Stimulated activated CD4-positive, alpha-beta T cell treated with anti-CD3 and anti-CD28 coated beads, Interleukin-2, amount 100 ng/mL, for 24 hours (primary cell): ENCODE data around the gene MIOS.
"Not testable (repeated sequence)": the region's sequence is repeated elsewhere in the genome, so short reads cannot be mapped to it uniquely, and the experiment has no call there.

Experiments
- DNase-seq, 2 donors: peaks; one replicate each; pipeline ENCODE4 v3.0.0-alpha.2; 2020

MIOS gene

DNA sequence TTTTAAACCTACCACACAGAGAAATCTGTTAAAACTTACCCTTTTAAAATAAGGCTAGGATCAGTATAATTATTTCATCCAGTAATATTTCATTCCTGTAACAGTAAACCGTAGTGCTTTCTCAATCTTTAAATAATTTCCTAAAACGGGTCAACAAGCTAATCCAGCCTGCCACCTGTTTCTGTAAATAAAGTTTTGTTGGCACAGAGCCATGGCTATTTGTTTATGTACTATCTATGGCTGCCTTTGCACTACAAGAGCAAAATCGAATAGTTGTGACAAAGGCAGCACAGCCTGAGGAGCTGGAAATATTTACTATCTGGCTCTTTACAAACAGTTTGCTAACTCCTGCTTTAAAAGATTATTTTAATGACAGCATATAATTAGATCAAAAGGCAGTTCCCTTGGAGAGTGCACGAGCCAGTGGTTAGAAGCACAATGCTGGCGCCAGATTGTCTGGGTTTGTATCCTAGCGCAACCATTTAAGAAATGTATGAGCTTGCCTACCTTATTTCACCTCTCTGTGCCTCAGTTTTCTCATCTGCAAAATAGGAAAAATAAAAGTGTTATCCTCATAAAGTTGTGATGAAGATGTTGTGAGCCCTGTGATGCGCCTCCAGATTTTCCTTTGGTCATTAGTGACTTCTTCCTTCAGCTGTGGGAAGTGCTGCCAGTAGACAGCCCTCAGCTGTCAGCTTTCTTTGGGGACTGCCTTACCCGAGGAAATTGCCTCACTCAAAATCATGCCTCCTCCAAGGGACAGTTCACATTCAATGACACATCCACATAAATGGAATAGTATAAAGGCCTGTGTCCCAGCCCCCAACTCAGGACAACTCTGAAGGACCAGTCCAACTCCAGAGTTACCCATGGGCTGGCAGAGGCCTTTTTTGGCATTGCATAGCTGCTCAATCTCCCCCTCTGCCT lies 11.8 kb upstream of the MIOS start:
- DNase-seq: no peak

DNA sequence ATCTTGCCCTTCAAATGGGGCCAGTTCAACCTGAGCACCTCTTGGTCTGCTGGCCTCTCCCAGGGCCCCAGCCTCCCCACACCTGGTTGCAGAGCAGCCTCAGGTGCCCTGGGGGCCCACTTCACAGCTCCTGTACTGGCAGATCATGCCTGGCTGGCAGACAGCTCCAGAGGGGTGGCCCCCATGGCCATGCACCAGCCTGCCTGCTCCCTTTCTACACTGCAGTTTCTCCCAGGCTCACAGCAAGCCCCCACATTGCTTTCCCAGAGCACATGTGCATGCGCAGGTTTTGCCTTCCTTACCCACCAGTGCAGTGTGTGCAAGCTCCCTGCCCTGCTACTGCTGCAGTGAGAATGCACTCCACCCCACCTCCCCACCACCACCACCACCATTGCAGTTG lies 9.8 kb upstream of the MIOS start:
- DNase-seq: no peak

DNA sequence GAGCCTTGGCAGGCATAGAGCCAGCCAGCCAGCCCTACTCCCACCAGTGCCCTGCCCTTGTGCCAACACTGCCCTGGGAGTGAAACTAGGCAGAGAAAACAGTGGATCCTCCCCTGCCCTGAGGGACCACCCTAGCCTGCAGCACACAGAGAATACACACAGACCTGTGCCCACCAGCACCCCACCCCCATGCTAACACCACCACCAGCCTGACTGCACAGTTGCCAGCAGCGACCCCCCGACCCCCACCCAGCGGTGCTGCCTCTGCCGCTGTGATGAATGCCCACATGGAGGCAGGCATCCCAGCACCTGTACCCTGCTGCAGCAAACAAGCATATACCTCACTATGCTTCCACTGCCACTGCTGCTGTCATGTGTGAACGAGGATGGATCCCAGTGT lies 9.4 kb upstream of the MIOS start:
- no peak for DNase-seq

DNA sequence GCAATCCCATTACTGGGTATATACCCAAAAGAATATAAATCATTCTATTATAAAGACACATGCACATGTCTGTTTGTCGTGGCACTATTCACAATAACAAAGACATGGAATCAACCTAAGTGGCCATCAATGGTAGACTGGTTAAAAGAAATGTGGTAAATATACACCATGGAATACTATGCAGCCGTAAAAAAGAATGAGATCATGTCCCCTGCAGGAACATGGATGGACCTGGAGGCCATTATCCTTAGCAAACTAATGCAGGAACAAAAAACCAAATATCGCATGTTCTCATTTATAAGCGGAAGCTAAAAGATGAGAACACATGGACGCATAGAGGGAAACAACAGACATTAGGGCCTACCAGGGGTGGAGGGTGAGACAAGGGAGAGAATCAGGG lies 5.1 kb upstream of the MIOS start:
- DNase-seq: not testable (repeated sequence)

DNA sequence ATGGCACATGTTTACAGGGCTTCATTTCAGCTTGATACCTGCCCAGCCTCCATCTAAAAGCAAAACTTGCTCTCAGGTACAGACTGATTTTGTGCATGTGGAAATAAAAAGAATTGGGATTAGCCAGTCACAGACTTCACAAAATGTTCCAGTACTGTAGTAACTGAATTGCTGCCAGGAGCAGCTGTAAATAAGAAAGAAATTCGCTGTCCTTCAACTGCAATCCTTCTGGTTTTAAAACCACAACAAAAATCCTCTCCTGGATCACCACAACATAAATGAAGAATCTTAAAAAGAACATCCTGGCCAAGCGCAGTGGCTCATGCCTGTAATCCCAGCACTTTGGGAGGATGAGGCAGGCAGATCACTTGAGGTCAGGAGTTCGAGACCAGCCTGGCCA lies 3.9 kb upstream of the MIOS start:
- DNase-seq: no peak

DNA sequence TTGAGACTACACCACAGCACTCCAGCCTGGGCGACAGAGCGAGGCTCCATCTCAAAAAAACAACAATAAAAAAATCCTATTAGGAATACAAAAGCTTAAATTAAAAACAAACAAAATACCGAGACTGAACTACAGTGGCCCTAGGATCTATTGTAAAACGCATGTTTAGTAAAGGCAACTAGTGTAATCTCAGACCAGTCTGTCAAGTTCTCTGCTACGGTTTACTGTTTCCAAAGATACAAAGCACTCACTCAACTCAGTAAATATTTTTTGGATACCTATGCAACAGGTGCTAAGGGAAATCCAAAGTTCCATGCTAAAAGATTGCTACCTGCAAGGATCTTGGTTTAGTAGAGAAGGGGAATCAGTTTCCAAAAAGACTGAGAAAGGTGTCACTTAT lies 3.4 kb upstream of the MIOS start:
- DNase-seq: no peak

DNA sequence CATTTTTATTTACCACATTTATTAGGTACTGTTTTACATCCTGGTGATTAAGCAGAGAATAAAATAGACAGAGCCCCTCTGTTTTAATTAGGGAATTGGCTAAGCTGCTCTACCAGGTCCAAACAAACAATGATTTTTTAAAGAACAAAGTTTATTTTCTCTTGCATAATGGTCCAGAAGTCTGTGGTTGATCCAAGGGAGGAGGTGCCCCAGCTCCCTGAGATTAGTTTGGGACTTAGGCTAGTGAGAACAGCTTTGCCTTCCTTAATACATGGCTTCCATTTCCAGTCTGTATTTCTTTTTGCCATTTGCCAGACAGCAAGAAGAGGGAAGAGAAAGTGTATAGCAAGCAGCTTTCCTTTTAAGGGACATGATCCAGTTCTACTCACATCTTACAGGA lies 2.9 kb upstream of the MIOS start:
- no peak for DNase-seq

DNA sequence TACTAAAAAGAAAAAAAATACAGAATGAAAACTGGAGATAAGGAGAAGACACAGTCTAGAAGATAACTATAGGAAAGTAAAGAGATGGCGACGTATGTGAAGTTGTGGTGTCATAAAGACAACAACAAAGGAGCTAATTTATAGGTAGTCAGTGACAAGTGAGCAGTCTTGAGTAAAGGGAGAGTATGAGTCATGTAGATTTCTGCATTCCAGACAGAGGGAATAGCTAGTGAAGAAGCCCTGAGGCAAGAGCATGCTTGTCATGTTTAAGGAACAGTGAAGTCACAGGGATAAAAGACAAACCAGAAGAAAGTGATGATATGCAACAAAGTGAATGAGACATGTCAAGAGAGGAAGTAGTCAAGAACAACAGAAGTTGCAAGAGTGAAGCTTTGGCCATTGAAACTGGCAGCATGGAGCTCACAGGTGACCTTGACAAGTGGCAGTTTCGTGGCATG lies 2.3 kb upstream of the MIOS start:
- DNase-seq: no peak

DNA sequence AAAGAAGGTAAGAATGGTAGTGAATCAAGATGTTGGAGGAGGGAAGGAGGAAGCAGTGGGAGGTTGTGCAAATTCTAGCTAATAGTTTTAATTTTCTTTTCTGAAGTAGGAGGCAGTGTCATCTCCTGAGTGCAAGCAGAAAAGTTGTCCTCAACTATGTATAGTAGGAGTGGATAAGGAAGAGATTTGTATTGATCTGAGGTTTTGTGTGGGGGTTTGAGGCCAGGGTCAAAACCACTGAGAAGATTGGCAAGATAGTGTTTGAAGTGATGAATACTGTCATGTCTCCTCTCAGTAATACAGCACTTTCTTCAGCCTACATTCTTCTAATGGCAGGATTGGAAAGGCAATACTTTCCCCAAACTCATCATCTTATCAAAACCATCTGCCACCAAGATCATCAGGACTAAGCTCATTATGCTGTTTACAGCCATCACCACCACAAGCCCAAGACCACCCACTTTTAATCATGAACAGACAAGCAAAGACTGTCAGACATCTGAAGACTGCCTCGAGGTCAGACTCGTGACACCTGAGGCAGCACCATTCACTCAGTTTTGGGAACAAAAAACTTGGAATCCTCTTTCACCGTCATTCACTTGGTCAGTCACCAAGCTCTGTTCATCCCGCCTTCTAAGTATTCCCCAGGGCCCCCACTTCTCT lies 1.5 kb upstream of the MIOS start:
- DNase-seq: peak in 1 of 2 donors; percentile 42

DNA sequence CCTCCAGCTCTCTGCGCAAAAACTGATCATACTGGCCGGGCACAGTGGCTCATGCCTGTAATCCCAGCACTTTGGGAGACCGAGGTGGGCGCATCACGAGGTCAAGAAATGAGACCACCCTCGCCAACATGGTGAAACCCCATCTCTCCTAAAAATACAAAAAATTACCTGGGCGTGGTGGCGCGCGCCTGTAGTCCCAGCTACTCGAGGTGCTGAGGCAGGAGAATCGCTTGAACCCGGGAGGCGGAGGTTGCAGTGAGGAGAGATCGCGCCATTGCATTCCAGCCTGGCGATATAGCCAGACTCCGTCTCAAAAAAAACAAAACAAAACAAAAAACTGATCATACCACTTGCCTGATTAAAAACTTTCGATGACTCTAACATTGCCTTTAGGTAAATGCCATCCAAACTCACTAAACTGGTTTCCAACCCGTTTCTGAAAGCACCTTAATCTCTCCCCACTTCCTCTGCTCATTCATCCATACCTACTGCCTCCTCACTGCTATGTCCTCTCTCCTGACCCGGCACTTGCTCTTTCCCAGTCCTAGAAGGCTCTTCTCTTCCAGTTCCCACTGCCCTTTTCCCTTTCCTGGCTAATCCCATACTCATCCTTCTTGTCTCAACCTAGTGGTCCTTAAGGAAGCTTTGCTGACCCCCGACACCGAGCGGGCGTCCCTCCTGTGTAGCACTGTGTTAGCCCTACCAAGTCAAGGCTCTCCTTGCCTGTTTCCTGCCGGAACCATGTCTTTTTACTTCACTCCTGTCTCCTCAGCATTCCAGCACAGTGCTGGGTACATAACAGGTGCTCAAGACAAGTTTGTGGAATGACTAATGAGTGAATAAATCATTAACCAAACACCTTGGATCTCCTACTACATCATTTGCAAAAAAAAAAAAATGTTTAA lies 686 bp upstream of the MIOS start:
- DNase-seq: peak in 1 of 2 donors; percentile 7

DNA sequence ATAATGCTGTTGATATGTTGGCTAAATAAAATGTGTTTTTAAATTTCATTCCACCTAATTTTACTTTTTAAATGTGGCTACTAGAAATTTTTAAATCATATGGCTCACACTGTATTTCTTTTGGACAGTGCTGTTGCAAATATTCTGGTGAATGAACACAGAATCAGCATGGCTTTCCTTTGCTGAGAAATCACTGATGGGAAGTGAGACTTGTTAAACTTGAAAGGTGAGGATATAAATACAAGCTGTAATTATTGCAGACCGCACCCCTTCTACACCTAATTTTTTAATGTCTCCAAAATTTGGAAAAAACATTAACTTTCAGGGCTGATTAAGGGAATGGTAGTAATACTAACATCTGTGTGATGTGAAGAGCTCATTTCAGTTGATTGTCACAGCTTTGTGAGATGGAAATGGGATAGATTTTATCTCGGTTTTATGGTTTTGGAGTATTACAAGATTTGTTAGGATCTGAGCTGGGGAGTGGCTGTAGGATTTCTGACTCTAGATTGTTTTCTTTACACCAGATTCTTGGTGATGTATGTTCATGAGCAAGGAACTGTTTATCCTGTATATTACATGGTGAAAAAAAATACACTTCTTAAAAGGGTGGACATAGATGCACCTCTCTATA lies 1.3 kb downstream of the MIOS start:
- no peak for DNase-seq

DNA sequence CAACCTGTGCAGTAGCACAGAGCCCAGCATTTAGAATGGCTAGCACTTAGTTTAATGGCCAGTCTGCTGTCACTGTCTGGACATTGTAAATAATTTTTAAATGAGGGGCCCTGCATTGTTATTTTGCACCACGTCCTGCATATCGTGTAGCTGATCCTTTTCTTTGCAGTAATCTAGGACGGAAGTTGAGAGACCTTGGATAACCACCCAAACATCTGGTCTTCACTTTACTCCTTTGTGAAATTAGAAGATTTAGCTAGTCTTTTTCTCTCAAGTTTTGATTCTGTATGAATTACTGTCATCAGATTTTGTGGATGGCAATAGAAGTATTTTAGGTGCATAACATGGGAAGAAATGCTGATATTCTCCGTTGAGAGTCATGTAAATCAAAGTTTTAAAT lies 1.9 kb downstream of the MIOS start:
- no peak for DNase-seq

DNA sequence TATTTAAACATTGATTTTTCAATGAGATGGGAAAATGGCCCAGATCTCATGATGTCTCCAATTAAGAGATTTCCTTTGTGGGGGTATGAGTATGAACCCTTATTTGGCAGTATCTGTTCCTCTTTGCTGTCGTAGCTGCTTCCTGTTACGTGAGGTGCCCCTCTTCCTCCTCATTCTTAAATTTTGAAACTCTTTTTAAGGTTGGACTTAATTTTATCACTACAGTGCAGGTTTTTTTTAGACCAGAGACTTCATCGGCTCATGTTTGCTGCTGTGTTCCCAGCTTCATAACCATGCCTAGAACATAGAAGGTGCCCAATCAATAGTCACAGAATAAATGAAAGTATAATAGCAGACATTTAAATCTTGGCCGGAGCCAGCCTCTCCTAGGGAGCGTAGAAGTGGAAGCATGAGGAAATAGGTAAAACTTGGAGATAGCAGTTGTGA lies 2.4 kb downstream of the MIOS start:
- DNase-seq: no peak

DNA sequence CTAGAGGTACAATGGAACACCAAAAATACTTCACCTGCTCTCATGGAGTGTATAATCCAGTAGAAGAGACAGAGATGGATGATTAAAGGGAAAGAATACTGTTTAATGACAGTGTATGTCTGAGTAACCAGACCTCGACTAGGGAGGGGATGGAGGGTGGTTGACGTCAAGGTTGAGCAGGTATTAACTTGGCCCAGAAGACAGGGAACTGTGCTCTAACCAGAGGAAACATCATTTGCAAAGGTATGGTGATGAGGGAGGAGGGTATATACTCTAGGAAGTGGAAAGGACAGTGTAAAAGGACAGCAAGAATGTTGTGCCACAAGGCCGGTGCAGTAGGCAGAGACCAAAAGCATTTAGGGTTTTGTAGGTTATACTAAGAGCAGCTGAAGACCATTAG lies 2.9 kb downstream of the MIOS start:
- no peak for DNase-seq

DNA sequence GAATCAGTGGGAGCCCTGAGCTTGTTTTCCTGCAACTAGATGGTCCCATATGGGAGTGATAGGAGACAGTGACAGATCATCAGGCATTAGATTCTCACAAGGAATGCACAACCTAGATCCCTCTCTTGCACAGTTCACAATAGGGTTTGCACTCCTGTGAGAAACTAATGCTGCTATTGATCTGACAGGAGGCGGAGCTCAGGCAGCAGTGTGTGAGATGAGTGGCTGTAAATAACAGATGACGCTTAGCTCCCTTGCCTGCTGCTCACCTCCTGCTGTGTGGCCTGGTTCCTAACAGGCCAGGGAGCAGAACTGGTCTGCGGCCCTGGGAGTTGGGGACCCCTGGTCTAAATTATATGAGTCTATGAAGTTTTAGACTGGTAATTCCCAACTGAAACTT lies 3.9 kb downstream of the MIOS start:
- no peak for DNase-seq

DNA sequence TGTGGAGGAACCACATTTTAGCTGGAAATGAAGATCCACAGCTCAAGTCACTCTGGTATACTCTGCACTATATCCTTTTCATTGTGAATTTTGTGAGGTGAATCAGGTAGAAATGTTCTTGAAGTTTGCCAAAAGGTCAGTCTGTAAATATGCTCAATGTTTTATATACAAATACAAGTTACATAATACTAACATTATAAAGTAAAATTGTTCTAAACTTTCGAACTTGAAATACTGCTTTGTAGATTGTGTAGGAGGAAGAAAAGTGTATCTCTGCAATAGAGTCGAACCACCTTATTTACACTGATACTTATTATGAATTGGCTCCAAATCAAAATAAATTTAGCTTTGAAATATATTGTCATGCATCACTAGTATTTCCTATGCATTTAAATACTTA lies 7.0 kb downstream of the MIOS start:
- DNase-seq: no peak

DNA sequence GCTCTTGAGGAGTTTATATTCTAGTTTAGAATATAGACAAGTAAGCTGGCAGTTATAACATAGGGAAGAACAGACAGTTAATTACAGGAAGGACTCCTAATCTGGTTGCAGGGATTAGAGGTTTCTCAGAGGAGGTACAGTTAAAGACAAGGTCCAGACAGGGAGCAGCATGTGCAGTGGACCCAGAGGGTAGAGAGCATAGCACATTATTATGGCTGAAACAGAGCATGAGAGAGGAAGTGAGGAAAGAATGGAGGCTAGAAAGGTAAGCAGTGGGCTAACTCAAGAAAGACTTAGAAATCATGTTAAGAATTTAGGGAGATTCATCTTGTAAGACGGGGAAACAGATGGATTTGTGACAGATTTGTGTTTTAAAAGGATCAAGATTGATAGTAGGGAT lies 9.7 kb downstream of the MIOS start:
- DNase-seq: no peak

DNA sequence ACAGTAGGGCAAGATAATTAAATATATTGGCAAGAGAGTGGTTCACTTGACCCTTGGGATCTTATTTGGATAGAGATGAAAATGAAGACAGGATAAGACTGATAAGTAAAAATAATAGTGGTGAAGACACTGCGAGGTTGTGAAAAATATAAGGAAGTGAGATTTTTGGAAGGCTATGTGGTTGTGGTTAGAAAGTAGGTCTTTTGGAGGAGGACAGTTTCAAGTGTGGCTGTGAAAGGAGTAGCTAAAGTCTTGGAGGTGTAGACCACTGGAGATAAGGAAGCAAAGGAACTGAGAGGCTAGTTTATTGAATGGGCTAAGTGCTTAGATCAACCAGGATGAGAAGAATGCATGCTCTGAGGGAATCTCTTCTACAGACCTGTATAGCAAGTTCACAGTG lies 11.2 kb downstream of the MIOS start:
- DNase-seq: no peak

DNA sequence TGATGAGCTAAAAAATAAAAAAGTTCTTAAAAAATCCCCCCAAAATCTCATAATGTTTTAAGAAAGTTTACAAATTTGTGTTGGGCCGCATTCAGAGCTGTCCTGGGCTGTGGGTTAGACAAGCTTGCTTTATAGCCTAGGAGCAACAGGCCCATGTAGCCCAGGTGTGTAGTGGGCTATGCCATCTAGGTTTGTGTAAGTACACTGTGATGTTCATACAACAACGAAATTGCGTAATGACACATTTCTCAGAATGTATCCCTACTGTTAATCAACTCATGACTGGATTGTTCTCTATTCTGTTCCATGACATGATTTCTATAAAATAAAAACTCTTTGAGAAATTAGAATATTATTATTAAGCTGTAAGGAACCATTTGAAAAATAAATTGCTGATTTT lies 13.0 kb downstream of the MIOS start:
- DNase-seq: no peak

DNA sequence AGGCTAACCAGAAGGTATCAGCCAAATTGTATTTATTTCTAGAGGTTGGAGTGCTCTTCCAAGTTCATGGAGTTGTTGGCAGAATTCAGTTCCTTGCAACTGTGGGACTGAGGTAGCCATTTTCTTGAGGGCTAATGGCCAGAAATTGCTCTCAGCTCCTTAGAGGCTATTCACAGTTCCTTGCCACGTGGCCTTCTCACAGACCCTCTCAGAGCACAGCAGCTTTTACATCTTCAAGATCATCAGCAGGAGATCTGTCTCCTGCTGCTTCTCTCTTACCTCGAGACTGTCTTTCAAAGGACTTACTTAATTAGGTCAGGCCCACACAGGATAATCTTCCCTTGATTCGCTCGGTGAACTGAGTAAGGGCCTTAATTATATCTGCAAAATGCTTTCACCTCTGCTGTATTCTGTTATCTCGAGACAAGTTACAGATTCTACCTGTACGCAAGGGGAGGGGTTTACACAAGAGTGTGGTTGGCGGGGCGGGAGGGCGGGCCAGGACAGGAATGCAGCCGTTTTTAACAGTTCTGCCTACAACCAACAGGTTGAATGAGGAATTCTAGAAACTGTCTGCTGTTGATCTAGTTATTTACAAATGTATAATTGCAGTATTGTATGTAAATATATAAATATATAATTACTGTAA lies 15.0 kb downstream of the MIOS start:
- no peak for DNase-seq

DNA sequence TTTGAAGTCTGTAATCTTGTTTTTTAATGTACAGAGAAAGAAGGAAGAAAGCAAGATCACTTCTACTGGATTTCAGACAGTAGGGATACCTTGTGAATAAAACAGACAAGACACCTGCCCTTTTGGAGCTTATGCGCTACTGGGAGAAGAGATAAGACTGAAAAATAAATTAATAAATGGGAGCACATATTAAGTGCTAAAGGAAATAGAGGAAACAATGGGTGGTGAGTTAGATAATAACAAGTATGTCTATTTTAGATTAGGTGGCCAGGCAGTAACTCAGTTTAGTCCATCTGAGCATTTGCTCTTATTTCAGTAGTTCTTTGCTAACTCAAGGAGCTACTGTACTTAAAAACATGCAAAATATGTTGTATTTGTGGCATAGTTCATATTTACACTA lies 15.9 kb downstream of the MIOS start:
- no peak for DNase-seq

DNA sequence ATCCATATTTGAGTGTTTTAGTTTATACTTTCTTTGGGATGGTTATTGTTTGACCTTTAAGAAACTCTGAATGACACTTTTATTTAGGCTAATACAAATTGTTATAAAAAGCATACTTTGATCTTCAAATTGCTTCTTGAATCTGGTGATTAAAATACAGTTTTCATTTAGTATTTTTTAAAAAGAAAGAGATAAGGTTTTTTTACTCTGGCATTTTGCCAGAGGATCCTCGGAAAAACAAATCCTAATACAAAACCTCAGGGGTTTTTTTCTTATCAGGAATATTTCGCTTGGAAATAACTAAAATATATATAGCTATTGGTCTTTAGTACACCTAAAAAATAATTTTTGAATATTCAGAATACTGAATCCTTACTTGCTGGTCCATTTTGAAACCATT lies 17.0 kb downstream of the MIOS start:
- no peak for DNase-seq
